ENCODE results near the gene NAMPT. TPM values are rescaled to one million over a fixed set of nuclear protein-coding genes. Genes with fewer than 3 reads are reported as not detected.

Gene NAMPT
- total RNA-seq, 6 experiments from 2014 or later: 118 to 726 (median 515) TPM

- Histone ChIP-seq H3K9me3 (no peaks in the 10 kb centered on the region), H3K4me1 (no peaks in the 10 kb centered on the region), H3K4me3 (no peak overlapping the region), H3K27me3 (no peaks in the 10 kb centered on the region), H3K27ac (no peak overlapping the region), H3K36me3 (no peaks in the 10 kb centered on the region)
- intact Hi-C loops (cut with DNase I): no loop called here
- no peak for ATAC-seq
- DNase-seq: no peak
- 61% methylated on average over 3 of the region's 4 CpGs for WGBS (ENCODE audit: insufficient coverage, low coverage, low lambda C conversion rate, missing lambda C conversion rate)
- TF ChIP-seq POLR2A (IDR thresholded peaks at IDR 0.05) (no peak), CTCF (IDR thresholded peaks at IDR 0.05) (no peak)
Observed at GRCh38 chr7:106291247-106291646, 6.5 kb upstream of the NAMPT start.

- 87% methylated on average over 5 of the region's 5 CpGs for WGBS (ENCODE audit: insufficient coverage, low coverage, low lambda C conversion rate, missing lambda C conversion rate)
- no peak for TF ChIP-seq CTCF (IDR thresholded peaks at IDR 0.05)
- TF ChIP-seq POLR2A (IDR thresholded peaks at IDR 0.05): no peak
- Histone ChIP-seq H3K36me3 (no peaks in the 10 kb centered on the region), H3K9me3 (no peaks in the 10 kb centered on the region), H3K27ac (no peak overlapping the region), H3K27me3 (no peaks in the 10 kb centered on the region), H3K4me3 (no peak overlapping the region), H3K4me1 (no peaks in the 10 kb centered on the region)
- no peak for DNase-seq
- no peak for ATAC-seq
- intact Hi-C loops (cut with DNase I): no loop called here
Observed at GRCh38 chr7:106290319-106290718, 5.5 kb upstream of the NAMPT start.

GRCh38 chr7:106289848-106290247 lies 5.1 kb upstream of the NAMPT start:
- H3K9me3 ChIP-seq: no peaks in the 10 kb centered on the region
- H3K27me3 ChIP-seq: no peaks in the 10 kb centered on the region
- TF ChIP-seq POLR2A (IDR thresholded peaks at IDR 0.05): no peak
- TF ChIP-seq CTCF (IDR thresholded peaks at IDR 0.05): no peak
- no peak overlapping the region for H3K4me3 ChIP-seq
- no peak for ATAC-seq
- H3K27ac ChIP-seq: no peak overlapping the region
- no peaks in the 10 kb centered on the region for H3K36me3 ChIP-seq
- WGBS (ENCODE audit: insufficient coverage, low coverage, low lambda C conversion rate, missing lambda C conversion rate): 0% methylated on average over 1 of the region's 1 CpG
- H3K4me1 ChIP-seq: no peaks in the 10 kb centered on the region
- DNase-seq: no peak
- intact Hi-C loops (cut with DNase I): no loop called here

GRCh38 chr7:106288263-106288662 lies 3.5 kb upstream of the NAMPT start:
- intact Hi-C loops (cut with DNase I): no loop called here
- Histone ChIP-seq H3K27ac (no peak overlapping the region), H3K27me3 (no peaks in the 10 kb centered on the region), H3K9me3 (no peaks in the 10 kb centered on the region), H3K36me3 (no peaks in the 10 kb centered on the region), H3K4me1 (no peaks in the 10 kb centered on the region), H3K4me3 (no peak overlapping the region)
- DNase-seq: no peak
- 91% methylated on average over 7 of the region's 7 CpGs for WGBS (ENCODE audit: insufficient coverage, low coverage, low lambda C conversion rate, missing lambda C conversion rate)
- TF ChIP-seq CTCF (IDR thresholded peaks at IDR 0.05) (no peak), POLR2A (IDR thresholded peaks at IDR 0.05) (no peak)
- no peak for ATAC-seq

GRCh38 chr7:106287786-106288185 lies 3.0 kb upstream of the NAMPT start:
- Histone ChIP-seq H3K27ac (no peak overlapping the region), H3K9me3 (no peaks in the 10 kb centered on the region), H3K4me1 (no peaks in the 10 kb centered on the region), H3K27me3 (no peaks in the 10 kb centered on the region), H3K36me3 (no peaks in the 10 kb centered on the region), H3K4me3 (no peak overlapping the region)
- DNase-seq: no peak
- intact Hi-C loops (cut with DNase I): no loop called here
- no peak for ATAC-seq
- TF ChIP-seq CTCF (IDR thresholded peaks at IDR 0.05): no peak
- TF ChIP-seq POLR2A (IDR thresholded peaks at IDR 0.05): no peak
- 72% methylated on average over 3 of the region's 3 CpGs for WGBS (ENCODE audit: insufficient coverage, low coverage, low lambda C conversion rate, missing lambda C conversion rate)

All from right lobe of liver (tissue), 6 donors.